HG02938 (cell line): ENCODE data around the gene KCNJ14.

Experiments
- ATAC-seq: cut with Tn5 transposase; IDR thresholded peaks from one replicate; pipeline ENCODE4 v1.9.1; 2021; ENCODE audit warnings: mild to moderate bottlenecking, moderate library complexity; ENCODE audit not compliant: unreplicated experiment

Gene KCNJ14

GRCh38 chr19:48455171-48455907 lies at the start of gene KCNJ14:
KCNJ14 (plus strand) TSS chr19:48455574; CDS start chr19:48461725, 6,151 bp downstream.
- no peak for ATAC-seq

GRCh38 chr19:48405850-48406249 lies 49.5 kb upstream of the KCNJ14 start:
- no peak for ATAC-seq

DNA sequence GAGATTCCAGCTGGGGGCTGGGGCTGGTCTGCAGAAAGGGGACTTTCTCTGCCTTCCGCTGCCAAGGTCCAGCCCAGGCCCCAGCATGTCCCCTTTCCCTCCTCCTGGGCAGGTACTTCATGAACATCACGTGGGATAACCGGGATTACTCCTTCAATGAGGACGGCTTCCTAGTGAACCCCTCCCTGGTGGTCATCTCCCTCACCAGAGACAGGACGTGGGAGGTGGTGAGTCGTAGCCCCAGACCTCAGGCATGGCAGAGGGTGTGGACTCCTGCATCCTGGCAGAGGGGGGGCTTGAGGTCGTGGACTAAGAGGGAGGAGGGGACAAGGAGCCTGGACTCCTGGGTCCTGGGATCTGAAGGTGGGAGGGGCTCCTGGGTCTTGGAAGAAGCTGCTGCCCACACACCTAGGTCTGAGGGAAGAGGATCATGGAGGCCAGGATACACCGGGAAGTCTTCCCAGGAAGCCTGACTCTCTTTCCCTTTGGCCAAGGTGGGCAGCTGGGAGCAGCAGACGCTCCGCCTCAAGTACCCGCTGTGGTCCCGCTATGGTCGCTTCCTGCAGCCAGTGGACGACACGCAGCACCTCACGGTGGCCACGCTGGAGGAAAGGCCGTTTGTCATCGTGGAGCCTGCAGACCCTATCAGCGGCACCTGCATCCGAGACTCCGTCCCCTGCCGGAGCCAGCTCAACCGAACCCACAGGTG lies 41.3 kb upstream of the KCNJ14 start:
- ATAC-seq, result no peak

- ATAC-seq, result no peak
Observed at GRCh38 chr19:48415395-48415794, 40.0 kb upstream of the KCNJ14 start.

- ATAC-seq, result no peak
Observed at GRCh38 chr19:48415806-48416221, 39.6 kb upstream of the KCNJ14 start.

- no peak for ATAC-seq
Observed at GRCh38 chr19:48417421-48417820, 38.0 kb upstream of the KCNJ14 start.

DNA sequence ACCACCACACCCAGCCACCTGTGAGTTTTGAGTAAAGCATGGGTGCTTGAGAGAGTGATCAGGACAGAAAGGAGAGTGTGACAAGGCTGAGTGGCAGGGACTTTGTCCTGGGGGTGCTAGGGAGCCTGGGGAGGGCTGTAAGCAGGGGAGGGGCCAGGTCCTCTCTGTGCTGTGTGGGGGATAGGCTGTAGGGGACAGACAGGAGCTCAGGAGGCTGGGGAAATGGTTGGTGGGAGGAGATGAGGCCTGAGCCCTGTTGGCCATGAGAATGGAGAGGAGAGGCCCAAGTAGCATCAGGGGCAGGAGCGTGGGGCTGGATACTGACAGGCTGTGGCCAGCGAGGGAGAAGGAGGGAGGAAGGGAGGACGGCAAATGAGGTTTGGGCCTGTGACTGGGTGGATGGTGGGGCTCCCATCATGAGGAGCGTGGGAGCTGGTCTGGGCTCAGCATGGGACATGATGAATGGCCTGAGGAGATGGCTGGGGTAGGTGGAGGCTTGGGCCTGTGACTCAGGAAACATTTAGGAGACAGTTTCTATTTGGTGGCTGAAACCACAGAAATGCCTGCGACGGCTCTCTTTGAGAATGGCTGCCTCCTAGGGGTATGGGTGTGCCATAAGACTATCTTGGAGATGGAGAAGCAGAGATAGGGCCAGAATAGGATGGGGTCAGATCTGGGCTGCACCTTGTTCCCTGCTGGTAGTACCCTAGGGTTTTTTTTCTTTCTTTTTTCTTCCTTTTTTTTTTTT lies 36.9 kb upstream of the KCNJ14 start:
- ATAC-seq, result no peak

DNA sequence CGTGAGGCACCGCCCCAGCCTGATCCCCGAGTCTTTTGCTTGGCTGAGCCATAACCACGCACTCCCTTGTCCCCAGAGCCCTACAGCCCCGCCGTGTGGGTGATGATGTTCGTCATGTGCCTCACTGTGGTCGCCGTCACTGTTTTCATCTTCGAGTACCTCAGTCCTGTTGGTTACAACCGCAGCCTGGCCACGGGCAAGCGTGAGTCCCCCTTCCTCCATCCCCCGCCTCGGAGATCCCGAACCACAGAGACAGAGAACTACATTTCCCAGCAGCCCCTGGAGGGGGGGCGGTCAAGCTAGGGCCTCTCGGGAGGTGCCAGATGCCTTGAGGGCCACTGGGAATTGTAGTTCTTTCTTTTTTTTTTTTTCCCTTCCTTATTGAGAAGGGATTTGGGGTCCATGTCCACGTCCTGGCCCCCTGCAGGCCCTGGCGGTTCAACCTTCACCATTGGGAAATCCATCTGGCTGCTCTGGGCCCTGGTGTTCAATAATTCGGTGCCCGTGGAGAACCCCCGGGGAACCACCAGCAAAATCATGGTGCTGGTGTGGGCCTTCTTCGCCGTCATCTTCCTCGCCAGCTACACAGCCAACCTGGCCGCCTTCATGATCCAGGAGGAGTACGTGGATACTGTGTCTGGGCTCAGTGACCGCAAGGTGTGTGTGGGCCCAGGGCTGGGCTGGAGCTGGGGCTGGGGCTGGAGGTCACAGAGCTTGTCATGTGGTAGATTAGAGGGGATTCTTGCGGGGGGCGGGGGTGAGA lies 36.0 kb upstream of the KCNJ14 start:
- no peak for ATAC-seq

DNA sequence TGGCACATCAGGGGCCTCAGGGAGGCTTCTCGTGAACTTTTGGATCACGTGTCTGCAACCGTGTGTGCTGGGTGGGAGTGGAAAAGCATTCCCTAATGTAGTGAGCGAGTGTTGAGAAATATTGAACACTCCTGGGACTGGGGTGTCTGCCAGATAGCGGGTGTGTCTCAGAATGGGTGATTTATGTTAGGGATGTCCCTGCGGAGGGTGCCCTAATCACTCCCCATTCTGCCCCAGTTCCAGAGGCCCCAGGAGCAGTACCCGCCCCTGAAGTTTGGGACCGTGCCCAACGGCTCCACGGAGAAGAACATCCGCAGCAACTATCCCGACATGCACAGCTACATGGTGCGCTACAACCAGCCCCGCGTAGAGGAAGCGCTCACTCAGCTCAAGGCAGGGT lies 33.8 kb upstream of the KCNJ14 start:
- ATAC-seq, result no peak

DNA sequence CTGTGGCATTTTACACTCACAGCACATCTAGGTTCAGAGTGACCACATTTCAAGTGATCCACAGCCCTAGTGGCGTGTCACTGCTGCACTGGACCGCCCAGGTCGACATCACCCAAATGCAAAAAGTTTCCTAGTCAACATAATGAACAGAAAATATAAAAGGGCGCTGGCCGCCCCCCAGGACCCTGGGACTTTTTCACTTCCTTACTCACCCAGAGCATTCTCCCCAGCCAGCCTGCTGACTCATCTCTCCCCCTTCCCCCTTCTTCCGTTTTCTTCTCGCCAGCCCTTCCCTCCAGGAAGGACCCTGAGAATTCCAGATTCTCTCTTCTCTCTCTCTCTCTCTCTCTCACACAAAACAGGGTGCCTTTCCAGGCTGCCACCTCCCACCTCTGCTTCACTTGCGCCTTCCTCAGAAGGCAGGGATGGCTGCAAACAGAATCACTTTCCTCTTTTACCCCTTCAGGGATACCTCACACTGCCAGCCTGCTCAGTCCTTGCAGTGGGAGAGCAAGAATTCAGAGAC lies 30.6 kb upstream of the KCNJ14 start:
- no peak for ATAC-seq

DNA sequence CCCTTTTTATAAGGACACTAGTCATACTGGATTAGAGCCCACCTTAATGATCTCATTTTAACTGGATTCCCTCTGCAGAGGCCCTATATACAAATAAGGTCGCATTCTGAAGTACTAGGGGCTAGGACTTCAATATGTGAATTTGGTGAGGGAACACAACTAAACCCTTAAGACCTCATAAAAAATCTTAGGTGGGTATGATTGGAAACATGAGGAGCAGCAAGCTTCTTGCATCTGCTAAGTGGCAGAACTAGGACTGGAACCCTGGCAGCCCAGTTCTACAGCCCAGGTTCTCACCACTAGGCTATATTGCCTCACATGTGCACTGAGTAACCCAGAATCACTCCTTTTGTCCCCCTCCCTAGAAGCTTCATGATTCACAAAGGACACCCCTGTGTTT lies 26.7 kb upstream of the KCNJ14 start:
- no peak for ATAC-seq

GRCh38 chr19:48433337-48433736 lies 22.0 kb upstream of the KCNJ14 start:
- ATAC-seq, result no peak

DNA sequence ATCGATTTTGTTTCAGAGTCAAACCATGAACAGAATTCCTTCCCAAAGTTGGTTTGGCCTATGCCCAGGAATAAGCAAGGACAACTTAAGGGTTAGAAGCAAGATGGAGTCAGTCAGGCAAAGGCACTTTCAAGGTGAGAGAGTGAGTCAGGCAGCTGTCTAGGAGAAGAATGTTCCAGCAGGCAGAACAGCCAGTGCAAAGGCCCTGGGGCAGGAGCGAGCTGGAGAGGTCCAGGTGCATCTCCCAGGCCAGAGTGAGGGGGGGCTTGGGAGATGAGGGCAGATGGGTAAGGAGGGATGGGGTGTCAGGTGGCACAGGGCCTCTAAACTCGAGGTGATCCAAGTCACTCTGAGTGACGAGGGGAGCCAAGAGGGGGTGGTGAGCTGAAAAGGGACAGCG lies 18.8 kb upstream of the KCNJ14 start:
- ATAC-seq, result no peak

DNA sequence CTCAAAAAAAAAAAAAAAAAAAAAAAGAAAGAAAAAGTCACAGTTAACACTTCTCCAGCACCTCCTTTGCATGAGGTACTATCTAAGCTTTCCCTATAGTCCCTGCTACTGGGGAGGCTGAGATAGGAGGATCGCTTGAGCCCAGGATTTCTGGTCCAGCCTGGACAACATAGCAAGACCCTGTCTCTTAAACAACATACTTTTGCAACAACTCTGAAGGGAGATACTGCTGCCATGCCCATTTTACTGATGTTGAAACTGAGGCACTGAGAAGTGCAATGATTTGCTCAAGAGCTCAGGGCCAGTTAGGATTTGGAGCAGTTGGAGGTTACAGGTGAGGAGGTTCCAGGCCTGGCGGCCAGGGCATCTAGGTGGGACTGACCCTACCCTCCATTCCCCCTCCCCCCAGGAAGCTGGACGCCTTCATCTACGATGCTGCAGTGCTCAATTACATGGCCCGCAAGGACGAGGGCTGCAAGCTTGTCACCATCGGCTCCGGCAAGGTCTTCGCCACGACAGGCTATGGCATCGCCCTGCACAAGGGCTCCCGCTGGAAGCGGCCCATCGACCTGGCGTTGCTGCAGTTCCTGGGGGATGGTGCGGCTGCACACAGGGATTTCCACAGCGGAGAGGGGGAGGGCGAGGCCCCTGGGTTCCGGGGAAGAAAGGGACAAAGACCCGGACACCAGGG lies 13.9 kb upstream of the KCNJ14 start:
- no peak for ATAC-seq

DNA sequence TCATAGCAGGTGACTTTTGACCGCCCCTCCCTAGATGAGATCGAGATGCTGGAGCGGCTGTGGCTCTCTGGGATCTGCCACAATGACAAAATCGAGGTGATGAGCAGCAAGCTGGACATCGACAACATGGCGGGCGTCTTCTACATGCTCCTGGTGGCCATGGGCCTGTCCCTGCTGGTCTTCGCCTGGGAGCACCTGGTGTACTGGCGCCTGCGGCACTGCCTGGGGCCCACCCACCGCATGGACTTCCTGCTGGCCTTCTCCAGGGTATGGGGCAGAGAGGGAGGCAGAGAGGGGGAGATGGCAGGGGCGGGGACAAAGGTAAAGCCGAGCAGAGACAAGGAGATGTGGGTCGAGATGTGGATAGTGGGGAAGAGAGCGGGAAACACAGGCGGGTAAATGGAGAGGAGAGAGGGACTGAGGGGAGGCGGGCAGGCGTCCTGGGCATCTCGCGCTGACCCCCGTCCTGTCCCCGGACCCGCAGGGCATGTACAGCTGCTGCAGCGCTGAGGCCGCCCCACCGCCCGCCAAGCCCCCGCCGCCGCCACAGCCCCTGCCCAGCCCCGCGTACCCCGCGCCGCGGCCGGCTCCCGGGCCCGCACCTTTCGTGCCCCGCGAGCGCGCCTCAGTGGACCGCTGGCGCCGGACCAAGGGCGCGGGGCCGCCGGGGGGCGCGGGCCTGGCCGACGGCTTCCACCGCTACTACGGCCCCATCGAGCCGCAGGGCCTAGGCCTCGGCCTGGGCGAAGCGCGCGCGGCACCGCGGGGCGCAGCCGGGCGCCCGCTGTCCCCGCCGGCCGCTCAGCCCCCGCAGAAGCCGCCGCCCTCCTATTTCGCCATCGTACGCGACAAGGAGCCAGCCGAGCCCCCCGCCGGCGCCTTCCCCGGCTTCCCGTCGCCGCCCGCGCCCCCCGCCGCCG lies 13.0 kb upstream of the KCNJ14 start:
- no peak for ATAC-seq

- ATAC-seq, result no peak
Observed at GRCh38 chr19:48443256-48443655, 12.1 kb upstream of the KCNJ14 start.

- ATAC-seq, result no peak
Observed at GRCh38 chr19:48443731-48444128, 11.6 kb upstream of the KCNJ14 start.

DNA sequence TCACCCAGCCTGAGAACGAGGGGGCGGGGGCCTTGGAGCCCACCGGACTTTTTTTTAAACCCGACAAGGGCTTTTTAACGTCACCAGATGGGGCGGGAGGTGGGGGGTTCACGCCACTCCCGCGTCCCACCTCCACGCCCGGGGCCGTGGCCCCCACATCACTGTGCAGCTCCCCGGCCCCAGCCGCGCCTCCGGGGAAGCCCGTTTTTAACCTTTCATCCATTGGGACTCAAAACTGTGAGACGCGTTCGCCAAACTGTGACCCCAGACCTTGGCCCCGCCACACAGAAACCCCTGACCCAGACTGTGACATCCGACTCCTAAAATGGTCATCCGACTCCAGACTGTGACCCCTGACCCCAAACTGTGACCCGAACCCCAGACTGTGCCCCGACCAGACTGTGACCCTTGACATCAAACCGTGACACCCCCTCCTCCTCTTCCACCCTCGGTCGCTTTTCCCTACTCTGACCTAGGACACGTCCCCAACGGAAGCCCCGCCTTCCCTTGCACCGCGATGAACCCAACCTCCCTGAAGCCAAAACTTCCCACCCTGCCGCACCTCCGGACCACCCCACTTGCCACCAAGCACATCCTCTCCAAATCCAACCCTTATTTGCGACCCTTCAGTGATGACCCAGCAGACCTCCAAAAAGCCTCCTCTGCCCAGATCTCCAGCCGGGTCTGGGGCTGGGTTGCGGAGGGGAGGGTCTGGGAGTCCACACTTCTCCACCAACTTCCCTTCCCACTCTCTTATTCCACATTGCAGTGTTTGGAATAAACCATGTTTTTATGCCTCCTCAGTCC lies 11.0 kb upstream of the KCNJ14 start:
- no peak for ATAC-seq

- ATAC-seq, result no peak
Observed at GRCh38 chr19:48444936-48445200, 10.5 kb upstream of the KCNJ14 start.
